Activated CD4-positive, alpha-beta T cell treated with anti-CD3 and anti-CD28 coated beads, Interleukin-2, Interleukin-6, amounts not matched to agents 100 ng/mL and 50 ng/mL, durations not matched to agents 16 hours and 8 hours (primary cell): Measurements from ENCODE around the gene GNAL.

Source experiments
- DNase-seq: peaks from one replicate; pipeline ENCODE4 v3.0.0-alpha.2; 2020

GNAL gene

DNA sequence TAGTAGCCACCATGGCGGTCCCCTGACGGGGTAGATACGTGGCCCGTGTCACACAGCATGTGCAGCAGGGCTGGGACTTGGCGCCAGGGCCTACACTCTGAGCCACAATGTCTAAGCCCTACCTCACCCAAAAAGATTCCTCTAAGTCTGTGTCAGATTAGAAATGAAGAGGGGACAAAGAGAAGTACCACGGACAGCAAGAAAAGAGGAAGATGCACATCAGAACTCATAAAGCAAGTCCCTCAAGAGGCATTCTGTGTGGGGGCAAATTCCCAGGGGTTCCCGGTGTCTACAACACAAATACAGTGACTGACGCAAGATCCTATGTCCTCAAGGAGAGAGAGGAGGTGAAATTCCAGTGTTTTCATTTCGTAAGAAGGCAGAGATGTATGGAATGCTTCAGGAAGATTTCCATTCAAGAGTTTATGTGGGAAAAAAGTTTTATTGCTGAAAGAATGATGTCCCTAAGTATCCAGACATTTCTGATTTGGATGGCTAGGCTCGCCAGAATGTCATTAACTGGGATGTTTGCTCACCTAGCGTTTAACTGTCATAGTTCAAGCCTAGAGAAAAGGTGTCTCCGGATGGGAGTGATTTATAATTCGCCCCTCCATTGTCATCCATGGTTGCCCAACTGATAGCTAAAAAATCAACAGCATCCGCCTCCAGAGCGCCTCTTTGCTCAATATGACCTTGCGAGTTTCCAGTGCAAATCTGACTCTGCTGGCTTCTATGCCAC is 86.5 kb downstream of the GNAL start:
- DNase-seq = no peak

DNA sequence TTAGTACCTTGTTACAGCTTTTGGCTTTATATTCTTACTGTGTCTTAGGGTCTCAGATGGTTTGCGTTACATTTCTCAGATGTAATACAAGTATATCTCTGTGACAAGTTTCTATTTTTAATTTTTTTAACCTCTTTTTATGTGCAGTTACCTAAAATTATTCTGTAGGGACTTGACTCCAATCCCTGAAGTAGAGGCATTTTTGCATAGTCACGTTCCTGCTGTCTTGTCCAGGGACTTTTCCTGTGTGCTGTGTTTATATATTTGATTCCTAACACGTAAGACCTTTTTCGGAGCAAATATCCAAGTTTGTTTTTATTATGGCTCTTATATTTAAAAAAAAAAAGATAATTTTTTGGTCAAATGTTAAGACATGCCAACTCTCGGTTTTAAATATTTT is 91.0 kb downstream of the GNAL start:
- DNase-seq = no peak

DNA sequence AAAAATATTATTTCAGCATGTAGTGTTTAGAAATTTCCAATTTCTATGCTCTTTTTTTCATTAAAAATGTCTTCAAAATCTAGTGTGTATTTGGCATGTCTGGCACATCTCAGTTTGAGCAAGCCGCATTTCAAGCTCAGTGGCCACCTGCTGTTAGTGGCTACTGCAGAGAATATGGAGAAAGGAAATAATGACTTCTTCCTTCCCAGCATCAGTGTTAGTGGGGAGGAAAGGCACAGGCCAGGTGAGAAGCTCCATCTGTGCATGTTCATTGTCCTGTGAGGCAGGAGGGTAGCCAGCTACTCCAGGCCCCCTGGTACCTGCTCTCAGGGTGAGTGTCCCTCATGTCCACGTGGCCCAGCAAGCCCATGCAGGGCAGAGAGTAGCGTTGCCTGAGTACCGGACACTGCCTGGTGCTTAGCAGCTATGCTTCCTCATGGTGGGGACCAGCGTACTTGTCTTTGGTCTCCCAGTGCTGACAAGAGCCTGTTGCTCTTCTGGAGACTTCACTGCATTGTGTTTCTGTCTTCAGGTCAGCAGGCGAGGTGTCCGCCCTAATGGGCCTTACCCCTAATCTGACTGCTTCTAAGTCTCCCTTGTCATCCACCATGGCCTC is 94.8 kb downstream of the GNAL start:
- DNase-seq = no peak

DNA sequence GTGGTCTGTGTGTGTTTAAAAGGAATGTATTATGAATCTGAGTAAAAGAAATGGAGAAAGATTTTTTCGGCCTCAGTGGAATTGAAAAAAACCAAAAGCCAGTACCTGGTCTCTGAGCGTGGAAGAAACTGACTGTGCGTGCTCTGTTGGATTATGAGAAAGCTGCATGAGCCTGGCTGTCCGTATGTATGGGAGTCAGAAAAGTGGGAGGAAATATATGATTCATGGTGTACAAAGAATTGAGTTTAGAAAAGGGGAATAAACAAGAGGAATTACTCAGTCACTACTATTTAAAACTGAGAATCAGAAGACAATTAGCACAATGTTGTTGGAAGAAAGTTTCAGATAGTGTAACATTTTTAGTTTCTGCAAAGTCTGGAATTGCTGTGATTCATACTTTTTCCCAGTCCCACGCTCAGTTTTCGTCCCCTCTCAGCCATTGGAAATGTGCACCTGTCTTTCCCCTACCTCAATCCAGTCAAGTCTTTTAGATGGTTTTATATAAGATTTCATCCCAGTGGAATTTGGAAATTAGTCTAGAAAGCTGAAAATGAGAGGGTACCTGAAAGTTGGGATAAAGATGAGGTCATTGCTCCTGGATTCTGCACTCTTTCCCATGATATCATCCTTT is 95.7 kb downstream of the GNAL start:
- DNase-seq = no peak

DNA sequence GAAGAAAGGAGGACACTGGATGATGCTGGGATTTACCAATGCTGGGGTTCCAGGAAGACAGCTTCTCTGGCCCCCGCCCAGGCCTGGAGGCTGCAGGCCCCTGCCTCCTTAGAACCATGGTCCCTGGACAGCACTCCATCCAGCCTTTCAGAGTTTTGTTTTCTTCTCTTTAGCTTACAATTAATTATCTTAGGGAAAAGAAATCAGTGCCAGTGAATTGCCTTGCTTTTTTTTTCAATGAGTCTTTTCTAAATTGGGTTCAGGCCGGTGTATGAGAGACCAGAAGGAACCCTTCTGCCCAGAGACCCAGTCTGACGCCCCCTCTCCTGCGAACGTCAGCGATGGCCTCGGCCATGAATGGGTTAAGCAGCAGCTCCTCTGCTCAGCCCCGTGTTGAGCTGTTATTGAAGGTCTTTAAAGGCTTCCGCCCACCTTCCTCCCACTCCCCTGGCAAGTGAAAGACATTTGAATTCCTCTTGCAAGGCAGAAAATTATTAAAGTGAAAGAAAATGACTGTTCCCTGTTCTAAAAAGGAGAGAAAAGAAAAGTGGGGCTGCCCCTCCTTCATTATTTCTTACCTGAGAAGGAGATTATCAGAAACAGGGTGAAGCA is 96.5 kb downstream of the GNAL start:
- no peak for DNase-seq

DNA sequence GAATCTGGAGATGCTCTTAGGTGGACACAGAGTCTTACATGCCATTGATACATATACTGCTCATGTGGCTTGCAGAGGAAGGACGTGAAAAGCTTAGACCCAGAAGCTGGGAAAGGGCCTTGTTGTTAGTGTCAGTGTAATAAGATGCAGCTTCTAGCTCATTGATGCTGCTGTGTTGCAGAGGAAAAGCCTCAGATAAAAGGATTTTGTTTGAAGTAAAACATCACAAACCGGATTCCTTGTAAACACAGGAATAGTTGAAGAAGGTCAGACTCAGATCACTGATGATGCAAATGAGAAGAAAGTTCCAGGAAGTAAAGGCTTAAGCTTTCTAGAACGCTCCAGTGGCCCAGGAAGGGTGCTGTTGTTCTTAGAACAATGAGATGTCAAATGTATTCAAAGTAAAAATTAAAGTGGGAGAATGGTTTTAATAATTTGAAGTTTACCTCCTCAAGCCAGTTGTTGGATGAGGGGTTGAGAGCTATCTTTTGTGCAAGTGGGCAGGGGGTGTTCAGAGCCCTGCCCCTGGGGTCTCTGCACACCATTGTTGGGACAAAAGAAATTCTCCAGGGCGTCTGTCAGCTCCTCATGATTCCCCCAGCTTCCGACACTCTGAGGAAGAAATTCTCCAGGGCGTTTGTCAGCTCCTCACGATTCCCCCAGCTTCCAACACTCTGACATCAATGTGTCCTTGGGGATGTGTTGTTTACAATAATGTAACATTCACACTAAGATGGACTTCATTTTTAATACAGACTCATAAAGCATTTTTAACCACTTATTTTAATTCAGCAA is 100.8 kb downstream of the GNAL start:
- DNase-seq = no peak

DNA sequence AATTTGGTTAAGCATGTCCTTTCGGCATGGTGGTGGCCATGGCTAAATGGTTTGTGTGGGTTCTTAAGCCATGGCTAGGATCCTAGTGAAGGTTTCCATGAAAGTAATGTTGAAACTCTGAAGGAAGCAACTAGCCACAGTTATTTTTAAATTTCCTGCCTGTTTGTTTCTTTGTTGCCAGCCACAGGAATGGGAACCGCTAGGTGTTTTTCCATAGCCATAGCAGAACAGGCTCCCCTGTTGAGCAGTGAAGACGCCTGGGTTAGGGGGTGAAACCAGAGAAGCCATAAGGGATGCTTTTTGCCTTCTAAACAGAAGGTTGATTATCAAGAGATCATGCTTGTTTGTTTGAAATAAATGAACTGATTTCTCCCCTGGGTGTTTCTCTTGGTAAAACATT is 102.1 kb downstream of the GNAL start:
- DNase-seq = no peak

DNA sequence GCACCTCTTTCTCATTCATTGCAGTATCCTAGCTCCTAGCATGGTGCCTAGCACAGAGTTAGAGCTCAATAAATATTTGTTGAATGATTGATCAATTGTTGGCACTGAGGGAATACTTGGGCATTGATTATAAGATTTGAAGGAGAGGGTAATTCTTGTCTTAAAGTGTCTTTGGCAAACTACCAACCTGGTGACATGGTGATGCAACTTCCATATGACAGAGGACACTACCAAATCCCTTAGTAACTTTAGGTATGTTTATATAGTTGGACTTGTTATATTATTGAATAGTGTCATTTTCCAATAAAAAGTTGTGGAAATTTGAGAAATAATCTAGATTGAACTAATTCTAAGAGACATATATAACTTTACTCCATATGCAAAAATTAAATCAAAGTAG is 103.6 kb downstream of the GNAL start:
- no peak for DNase-seq

DNA sequence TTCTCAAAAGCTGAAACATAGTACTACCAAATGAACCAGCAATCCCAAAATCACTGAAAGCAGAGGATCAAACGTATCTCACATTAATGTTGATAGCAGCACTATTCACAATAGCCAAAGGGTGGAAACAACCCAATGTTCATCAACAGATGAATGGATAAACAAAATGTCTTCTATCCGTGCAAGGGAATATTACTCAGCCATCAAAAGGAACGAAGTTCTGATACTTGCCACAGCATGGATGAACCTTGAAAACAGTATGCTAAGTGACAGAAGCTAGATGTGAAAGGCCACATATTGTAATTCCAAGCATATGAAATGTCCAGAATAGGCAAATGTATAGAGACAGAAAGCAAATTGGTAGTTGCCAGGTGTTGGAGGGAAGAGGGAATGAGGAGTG is 105.1 kb downstream of the GNAL start:
- no peak for DNase-seq

DNA sequence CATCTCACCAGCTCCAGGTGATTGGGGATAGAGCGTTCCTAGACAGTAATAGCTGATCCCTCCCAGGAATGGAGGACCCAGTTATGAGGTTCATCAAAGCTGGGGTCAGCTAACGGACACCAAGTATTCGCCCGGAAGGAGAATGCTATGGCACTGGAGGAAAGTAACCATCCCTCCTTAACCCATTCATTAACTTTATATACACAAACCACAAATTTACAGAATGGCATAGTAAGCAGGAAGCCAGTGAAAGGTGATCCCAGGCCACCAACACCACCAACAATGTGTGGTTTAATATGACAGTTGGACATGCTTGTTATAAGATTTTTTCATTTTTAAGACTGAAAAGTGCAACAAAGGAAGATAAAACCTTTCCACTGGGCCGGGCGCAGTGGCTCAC is 106.9 kb downstream of the GNAL start:
- DNase-seq = no peak

DNA sequence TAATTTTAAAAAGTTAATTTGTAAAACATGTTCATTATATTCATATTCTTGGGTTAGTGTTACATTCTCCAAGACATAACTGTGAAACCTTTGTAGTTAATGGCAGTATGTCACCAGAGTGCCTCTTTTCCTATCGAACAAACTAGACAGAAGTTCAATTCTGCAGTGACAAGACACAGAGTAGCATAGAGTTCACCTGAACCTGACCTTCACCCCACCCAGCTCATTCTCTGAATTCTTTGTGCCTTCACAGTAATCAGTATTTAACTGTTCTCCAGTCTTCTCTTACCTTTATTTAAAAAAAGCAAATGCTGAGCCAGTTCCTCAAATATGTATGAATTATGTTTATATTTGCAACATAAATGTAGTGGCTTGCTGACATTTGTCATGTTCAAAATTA is 109.2 kb downstream of the GNAL start:
- DNase-seq = no peak

DNA sequence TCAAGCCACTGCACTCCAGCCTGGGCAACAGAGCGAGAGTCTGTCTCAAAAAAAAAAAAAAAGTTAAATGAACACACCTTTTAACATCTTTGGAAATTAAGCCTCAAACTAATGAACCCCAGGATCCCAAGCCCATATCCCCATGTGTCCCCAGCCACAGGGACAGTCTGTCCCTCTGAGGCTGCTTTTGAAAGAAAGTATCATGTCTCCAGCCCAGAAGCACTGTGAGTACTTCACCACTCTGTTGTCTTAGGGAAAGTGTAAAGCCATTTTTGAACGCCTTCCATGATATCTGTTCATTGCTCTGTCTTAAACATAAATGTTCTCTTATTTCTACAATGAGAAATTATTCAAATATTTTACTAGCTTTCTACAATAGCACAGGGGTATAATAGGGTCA is 110.0 kb downstream of the GNAL start:
- DNase-seq = no peak

DNA sequence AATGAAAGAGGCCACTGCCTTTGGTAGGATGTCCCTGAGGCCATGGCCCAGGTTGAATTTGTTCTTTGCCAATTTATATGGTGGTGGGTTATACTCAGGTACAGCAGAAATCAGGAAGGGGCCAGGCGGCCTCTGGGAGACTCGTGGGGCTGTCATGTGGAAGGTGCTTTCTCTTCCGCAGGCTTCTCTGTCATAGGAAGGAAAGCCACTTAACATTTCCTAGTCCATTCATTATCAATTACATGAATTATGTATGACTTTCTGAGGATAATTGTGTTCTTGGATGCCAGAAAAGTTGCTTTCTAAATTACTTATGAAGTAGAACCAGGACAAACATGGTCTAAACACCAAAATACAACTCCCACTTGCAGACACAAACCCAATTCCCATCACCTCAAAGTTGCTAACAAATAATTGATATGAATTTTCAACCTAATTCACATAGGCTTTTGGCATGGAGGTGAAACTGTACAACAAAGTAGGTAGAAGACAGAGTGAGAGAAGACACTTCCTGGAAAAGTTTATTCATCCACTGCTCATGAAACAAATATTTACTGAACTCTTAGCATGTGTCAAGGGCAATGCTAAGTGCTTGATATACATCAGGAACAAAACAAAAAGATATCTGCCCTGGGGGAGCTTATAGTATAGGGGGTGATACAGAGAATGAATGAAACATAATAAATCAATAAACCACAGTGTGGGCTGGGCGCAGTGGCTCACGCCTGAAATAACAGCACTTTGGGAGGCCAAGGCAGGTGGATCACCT is 111.7 kb downstream of the GNAL start:
- no peak for DNase-seq

DNA sequence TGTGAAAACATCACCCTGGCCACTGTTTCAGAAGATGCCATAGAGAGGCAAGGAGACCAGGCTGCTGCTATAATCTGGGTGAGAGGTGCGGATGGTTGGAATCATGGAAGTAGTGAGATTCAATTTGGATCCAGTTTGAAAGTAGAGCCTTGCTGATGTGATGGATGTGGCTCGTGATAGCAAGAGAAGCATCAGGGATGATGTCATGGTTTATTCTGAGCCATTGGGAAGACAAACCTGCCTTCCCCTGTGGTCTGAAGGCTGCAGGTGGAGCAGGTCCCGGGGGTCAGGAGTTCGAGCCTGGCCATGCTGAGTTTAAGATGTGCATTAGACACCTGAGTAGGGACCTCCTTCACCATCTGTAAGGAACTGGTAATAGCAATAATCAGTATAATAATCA is 112.5 kb downstream of the GNAL start:
- DNase-seq = no peak

DNA sequence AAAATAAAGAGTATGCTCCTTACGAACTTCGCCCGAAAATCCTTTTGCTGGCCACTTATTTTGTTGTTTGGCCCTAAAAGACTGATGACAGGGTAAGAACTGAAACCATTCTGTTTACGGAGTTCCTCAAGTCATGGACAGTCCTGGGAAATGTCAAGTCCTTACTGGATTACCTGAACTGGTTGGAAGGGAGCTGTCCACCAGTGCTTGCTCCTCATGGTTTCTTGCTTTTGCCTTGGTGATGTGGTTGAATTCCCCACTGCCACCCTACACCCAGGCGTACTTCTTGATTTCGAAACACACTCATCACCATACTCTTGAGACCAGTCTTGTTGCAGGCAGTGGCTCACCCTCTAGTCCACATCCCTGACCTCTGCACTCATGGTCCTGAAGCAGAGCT is 113.1 kb downstream of the GNAL start:
- DNase-seq = no peak

DNA sequence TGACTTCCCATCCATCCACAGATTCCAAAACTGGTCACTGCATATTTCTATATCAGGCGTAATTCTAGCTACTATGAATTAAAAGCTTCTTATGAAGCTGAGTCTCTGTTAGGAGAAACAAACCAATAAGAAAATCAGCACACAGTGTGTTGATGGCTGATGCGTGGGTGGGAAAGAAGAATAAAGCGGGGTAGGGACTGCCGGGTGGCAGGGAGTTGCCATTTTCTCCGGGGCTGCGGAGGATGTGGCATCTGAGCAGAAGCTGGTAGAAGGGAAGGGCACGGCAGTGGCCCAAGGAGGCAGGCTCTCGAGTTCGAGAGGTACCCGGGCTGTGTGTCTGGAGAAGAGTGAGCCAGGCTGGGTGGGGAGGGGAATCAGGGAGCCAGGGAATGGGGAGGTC is 113.5 kb downstream of the GNAL start:
- DNase-seq = no peak

DNA sequence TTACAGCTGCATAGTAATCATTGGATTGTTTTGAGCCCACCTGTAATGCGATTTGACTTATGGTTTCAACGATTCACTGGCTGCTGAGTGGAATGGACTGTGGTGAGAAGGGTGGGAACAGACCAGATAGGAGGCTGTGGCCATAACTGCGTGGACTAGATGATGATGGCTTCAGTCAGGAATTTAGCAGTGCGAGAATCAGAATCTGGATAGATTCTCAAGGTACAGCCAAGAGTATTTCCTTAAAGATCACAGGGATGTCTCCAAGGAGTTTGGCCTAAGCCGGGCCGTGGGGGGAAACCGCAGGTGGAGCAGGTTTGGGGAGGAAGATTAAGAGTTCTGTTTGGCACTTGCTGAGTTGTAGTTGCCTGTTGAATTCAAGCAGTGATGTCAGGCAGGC is 118.2 kb downstream of the GNAL start:
- no peak for DNase-seq

DNA sequence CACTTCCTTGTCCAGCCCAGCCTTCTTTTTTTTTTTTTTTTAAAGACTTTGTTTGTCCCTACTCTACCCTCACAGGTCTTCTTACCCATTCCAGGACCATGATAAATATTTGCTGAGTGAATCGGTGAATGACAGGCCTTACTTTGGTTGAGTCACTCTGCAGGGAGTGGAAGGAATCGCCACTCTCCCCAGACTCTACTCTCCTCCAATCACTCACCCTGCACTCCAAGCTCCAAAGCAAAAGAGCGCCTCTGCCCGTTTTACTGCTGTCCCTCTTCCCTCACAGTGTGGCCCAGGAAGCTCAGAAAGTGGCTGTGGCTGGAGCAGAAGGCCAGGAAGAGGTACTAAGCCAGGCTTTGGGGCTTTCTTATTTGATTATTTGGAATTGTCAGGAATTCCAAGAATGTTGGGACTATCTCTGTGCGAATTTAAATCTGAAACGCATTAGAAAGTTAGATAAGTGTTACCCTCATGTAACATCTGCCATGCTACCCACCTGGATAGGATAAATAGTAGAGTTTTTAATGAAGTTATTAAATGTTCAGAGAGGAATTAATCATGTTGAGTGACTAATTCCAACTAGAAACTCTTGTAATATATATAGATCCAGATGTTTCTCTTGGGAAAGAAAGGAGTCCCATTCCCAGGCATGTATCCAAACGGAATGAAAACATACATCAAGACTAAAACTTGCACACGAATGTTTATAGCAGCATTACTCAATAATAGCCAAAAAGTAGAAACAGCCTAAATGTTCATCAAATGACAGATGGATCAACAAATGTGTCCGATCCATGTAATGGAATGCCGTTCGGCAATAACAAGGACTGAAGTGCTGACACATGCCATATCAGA is 119.2 kb downstream of the GNAL start:
- no peak for DNase-seq

DNA sequence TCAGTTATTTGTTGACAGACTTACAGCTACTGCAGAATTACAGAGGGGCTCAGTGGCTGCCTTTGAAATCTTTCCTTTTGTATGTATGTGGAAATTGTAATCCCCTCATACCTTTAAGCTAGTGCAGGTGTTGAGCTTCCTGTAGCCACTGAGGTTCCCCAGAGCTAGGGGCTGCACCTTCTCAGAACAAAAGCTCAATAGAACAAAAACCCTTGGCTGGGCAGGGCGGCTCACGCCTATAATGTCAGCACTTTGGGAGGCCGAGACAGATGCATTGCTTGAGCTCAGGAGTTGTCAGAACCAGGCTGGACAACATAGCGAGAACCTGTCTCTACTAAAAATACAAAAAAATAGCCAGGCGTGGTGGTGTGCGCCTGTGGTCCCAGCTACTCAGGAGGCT is 120.8 kb downstream of the GNAL start:
- no peak for DNase-seq

DNA sequence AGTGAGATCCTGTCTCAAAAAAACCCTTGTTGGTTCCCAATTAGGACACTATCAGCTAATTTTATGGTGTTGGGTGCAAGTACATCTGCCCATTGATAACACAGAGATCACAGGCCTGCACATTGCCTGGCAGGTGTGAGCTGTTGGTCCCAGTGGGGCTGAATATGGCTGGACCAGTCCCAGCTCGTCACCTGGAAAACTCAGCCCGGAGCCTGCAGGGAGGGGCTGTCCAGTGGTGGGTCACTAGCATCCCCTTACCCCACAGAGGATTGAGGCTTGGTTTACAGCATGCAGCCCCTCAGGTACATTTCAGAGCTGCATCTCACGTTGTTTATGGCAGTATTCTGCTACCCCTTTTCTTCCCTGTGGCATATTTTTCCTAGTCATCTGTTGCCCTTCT is 121.3 kb downstream of the GNAL start:
- no peak for DNase-seq

DNA sequence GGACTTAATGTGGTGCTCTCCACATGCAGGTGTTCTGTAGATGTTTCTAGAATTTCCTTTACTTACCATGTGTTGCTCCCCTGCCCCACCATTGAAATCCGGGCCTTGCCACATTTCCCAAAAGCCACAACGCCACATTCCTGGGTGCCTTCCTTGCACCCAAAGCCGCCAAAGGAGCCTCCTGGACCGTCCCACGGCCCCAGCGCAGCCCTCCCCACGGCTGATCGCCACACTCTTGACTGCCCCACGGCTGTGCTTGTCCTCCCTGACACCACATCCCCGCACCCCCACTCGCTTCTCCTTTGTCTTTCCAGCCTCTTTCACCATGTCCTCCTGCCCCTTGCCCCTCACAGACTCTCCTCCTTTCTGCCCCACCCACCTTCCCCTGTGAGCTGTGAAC is 121.9 kb downstream of the GNAL start:
- no peak for DNase-seq

DNA sequence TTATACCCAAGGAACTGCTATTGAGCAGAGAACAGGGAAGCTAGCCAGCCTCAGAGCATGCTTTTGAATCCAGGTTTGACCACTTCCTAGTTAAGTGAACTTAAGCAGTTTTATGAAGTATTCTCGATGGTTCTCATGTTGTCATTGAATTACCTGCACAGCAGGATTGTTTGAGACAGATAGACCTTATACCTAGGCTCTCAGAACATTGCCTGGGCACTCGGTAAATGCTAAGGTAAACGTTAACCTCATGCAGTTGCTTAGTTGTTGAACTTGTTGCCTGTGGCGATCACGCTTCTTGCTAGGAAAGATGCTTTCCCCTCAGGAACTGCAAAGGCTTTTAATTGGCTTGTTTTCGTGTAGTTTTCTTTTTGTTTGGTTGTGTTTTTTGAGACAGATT is 128.2 kb downstream of the GNAL start:
- DNase-seq = no peak
